H1 (cell line): ENCODE data around the gene GABRR3. TPM values are rescaled to one million over a fixed set of nuclear protein-coding genes. Genes with fewer than 3 reads are reported as not detected.

Source experiments
- CHD7 ChIP-seq: fragments of 300-600 bp; sonication (generic); IDR thresholded peaks from 2 replicates; pipeline ENCODE4 v1.7.1; 2012; ENCODE audit warnings: low read length, moderate library complexity, mild to moderate bottlenecking, inconsistent platforms; ENCODE audit not compliant: insufficient replicate concordance
- EGR1 ChIP-seq: IDR thresholded peaks from 2 replicates; pipeline ENCODE4 v1.6.1; 2011; ENCODE audit warnings: low read depth, low read length, borderline replicate concordance
- RFX5 ChIP-seq: IDR thresholded peaks from 2 replicates; pipeline ENCODE4 v1.6.1; 2011; ENCODE audit warnings: low read depth, low read length, improper control_type of control experiment, borderline replicate concordance
- SUZ12 ChIP-seq: fragments of 200-600 bp; sonication (generic); IDR thresholded peaks from 2 replicates; pipeline ENCODE4 v1.6.1; 2012; ENCODE audit warnings: mild to moderate bottlenecking, inconsistent platforms, low read length, moderate library complexity, mixed read lengths
- polyA plus RNA-seq, 7 experiments: library from polyadenylated mRNA; depleted of rRNA in 3 of 7; stranded (reverse) in 5 of 7; unstranded in 2 of 7; fragments of >200 nt in 5 of 7; fragments of 200-250 nt in 2 of 7; gene quantifications; 1 replicate in 5 of 7; 2 replicates in 1 of 7; 4 replicates in 1 of 7; pipeline versions ENCODE4 v1.2.1 to v1.2.3, GENCODE V29; 2011 to 2013; ENCODE audit warnings: missing spikeins in 2 of 7, mixed read lengths in 2 of 7
- total RNA-seq: library from RNA; stranded (reverse); fragmentation: NEBNext Ultra II Directional; extraction: Animal tissue kit (Norgen Biotek cat#: 25700); gene quantifications from 2 replicates; pipeline ENCODE4 v1.2.1, GENCODE V29; 2021
- TF ChIP-seq, protein P1 (sequence below): IDR thresholded peaks from 2 replicates; pipeline ENCODE4 v1.6.1; 2012; ENCODE audit warnings: inconsistent platforms

Gene GABRR3
- total and polyA plus RNA-seq, 2 of the 8 experiments (the other 6 are each of a cell fraction or from before 2014, with no cell fraction given), result not detected

DNA sequence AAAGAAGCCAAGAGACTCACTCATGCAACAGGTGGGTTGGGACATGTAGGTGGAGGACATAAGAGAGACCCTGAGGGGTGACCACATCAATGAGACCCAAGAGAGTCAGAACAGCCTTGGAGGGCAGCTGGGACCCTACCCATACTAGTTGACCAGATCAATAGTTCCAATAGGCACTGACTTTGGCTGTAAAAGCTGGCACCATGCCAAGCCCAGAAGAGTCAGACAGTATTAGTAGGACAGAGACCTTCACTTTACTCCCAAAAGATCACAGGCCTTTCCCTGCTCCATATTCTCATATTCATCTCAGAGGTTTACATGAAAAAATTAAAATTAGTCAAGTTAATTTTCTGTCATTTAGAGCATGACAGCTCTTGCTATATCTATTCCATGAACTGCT lies 20.9 kb upstream of the GABRR3 start (continued):
- no peak for TF ChIP-seq CHD7
- TF ChIP-seq SUZ12, result no peak
- no peak for TF ChIP-seq RFX5
- no peak for TF ChIP-seq EGR1
- TF ChIP-seq, protein P1, sequence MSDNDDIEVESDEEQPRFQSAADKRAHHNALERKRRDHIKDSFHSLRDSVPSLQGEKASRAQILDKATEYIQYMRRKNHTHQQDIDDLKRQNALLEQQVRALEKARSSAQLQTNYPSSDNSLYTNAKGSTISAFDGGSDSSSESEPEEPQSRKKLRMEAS, result no peak
- TF ChIP-seq, all 59 proteins: peak for 0
